KMS-11 (cell line): ENCODE measurements around the gene SPDYE18.
"Not testable (repeated sequence)": the region's sequence is repeated elsewhere in the genome, so short reads cannot be mapped to it uniquely, and the experiment has no call there.

Experiments used
- H2AFZ ChIP-seq: fragments of 200-600 bp; sonication (generic); 2 replicates; pipeline ENCODE4 v1.6.1; 2016; ENCODE audit warnings: antibody characterized with exemption, mixed run types, low read depth
- H3K27ac ChIP-seq: fragments of 200-600 bp; sonication (generic); 2 replicates; pipeline ENCODE4 v1.6.1; 2016; ENCODE audit warnings: mild to moderate bottlenecking, mixed run types
- H3K27me3 ChIP-seq: fragments of 200-600 bp; sonication (generic); 2 replicates; pipeline ENCODE4 v1.6.1; 2017; ENCODE audit warnings: mild to moderate bottlenecking, low read depth, mixed run types, moderate library complexity; ENCODE audit not compliant: insufficient read depth
- H3K36me3 ChIP-seq: fragments of 200-600 bp; sonication (generic); 2 replicates; pipeline ENCODE4 v1.6.1; 2017; ENCODE audit warnings: mild to moderate bottlenecking, mixed run types; ENCODE audit not compliant: insufficient read depth
- H3K4me1 ChIP-seq: fragments of 200-600 bp; sonication (generic); 2 replicates; pipeline ENCODE4 v1.6.1; 2016; ENCODE audit warnings: mild to moderate bottlenecking, low read depth, mixed run types; ENCODE audit not compliant: poor library complexity, severe bottlenecking
- H3K4me2 ChIP-seq: fragments of 200-600 bp; sonication (generic); 2 replicates; pipeline ENCODE4 v1.7.0; 2016; ENCODE audit warnings: mild to moderate bottlenecking, mixed run types
- H3K4me3 ChIP-seq: fragments of 200-600 bp; sonication (generic); IDR thresholded peaks from 2 replicates; pipeline ENCODE4 v1.6.1; 2017; ENCODE audit warnings: low read depth, low read length, mixed read lengths; ENCODE audit not compliant: insufficient read depth
- H3K79me2 ChIP-seq: fragments of 200-600 bp; sonication (generic); 2 replicates; pipeline ENCODE4 v1.6.1; 2016; ENCODE audit warnings: low read depth, mixed run types; ENCODE audit not compliant: insufficient read depth
- H3K9ac ChIP-seq: fragments of 200-600 bp; sonication (generic); 2 replicates; pipeline ENCODE4 v1.6.1; 2016; ENCODE audit warnings: mild to moderate bottlenecking, mixed run types
- H4K20me1 ChIP-seq: fragments of 200-600 bp; sonication (generic); 2 replicates; pipeline ENCODE4 v1.6.1; 2016; ENCODE audit warnings: mild to moderate bottlenecking, mixed run types; ENCODE audit not compliant: insufficient read depth

The SPDYE18 gene

GRCh38 chr7:77079112-77079511 lies 16.8 kb upstream of the SPDYE18 start:
- H3K36me3 ChIP-seq, H4K20me1 ChIP-seq, H3K9ac ChIP-seq, H3K27me3 ChIP-seq, H3K4me1 ChIP-seq, H3K27ac ChIP-seq, H2AFZ ChIP-seq, H3K4me3 ChIP-seq, H3K79me2 ChIP-seq, H3K4me2 ChIP-seq: not testable (repeated sequence)

GRCh38 chr7:77077060-77077459 lies 14.7 kb upstream of the SPDYE18 start:
- H3K27me3 ChIP-seq, H4K20me1 ChIP-seq, H3K9ac ChIP-seq, H3K4me1 ChIP-seq, H3K4me3 ChIP-seq, H2AFZ ChIP-seq, H3K27ac ChIP-seq, H3K4me2 ChIP-seq, H3K36me3 ChIP-seq, H3K79me2 ChIP-seq: not testable (repeated sequence)

- not testable (repeated sequence) for H3K27me3 ChIP-seq, H3K4me3 ChIP-seq, H3K4me1 ChIP-seq, H3K9ac ChIP-seq, H3K27ac ChIP-seq, H4K20me1 ChIP-seq, H3K36me3 ChIP-seq, H2AFZ ChIP-seq, H3K4me2 ChIP-seq, H3K79me2 ChIP-seq
These were observed 12.5 kb upstream of the SPDYE18 start for GRCh38 chr7:77074786-77075396.

GRCh38 chr7:77071108-77071507 lies 8.8 kb upstream of the SPDYE18 start:
- not testable (repeated sequence) for H3K36me3 ChIP-seq, H3K4me3 ChIP-seq, H3K27ac ChIP-seq, H3K27me3 ChIP-seq, H3K9ac ChIP-seq, H4K20me1 ChIP-seq, H3K4me2 ChIP-seq, H3K79me2 ChIP-seq, H3K4me1 ChIP-seq, H2AFZ ChIP-seq

- H3K4me1 ChIP-seq, H3K9ac ChIP-seq, H4K20me1 ChIP-seq, H3K27me3 ChIP-seq, H3K36me3 ChIP-seq, H3K4me2 ChIP-seq, H3K79me2 ChIP-seq, H3K4me3 ChIP-seq, H2AFZ ChIP-seq, H3K27ac ChIP-seq: not testable (repeated sequence)
These were observed 3.5 kb upstream of the SPDYE18 start for GRCh38 chr7:77065869-77066268.

- not testable (repeated sequence) for H3K4me2 ChIP-seq, H3K4me3 ChIP-seq, H3K27ac ChIP-seq, H3K9ac ChIP-seq, H3K36me3 ChIP-seq, H3K4me1 ChIP-seq, H3K27me3 ChIP-seq, H4K20me1 ChIP-seq, H3K79me2 ChIP-seq, H2AFZ ChIP-seq
These were observed 1.4 kb upstream of the SPDYE18 start for GRCh38 chr7:77063732-77064131.

GRCh38 chr7:77032261-77032660 lies 30.1 kb downstream of the SPDYE18 start, which contains the start of gene SPDYE17:
TSS of gene SPDYE17 (minus strand) at chr7:77032361. CDS start at chr7:77030570, 1,791 bp downstream.
- H3K9ac ChIP-seq, H3K79me2 ChIP-seq, H3K27ac ChIP-seq, H3K36me3 ChIP-seq, H3K4me1 ChIP-seq, H3K4me2 ChIP-seq, H4K20me1 ChIP-seq, H3K27me3 ChIP-seq, H3K4me3 ChIP-seq, H2AFZ ChIP-seq: not testable (repeated sequence)

GRCh38 chr7:77026349-77026748 lies 36.0 kb downstream of the SPDYE18 start:
- H2AFZ ChIP-seq, H3K4me3 ChIP-seq, H3K36me3 ChIP-seq, H3K9ac ChIP-seq, H3K4me2 ChIP-seq, H3K27me3 ChIP-seq, H3K79me2 ChIP-seq, H3K4me1 ChIP-seq, H3K27ac ChIP-seq, H4K20me1 ChIP-seq: not testable (repeated sequence)

- H4K20me1 ChIP-seq, H3K79me2 ChIP-seq, H3K9ac ChIP-seq, H3K27me3 ChIP-seq, H3K4me3 ChIP-seq, H3K36me3 ChIP-seq, H3K4me2 ChIP-seq, H3K27ac ChIP-seq, H2AFZ ChIP-seq: not testable (repeated sequence)
- H3K4me1 ChIP-seq = peaks cover 20% of the 10 kb centered on the region
These were observed 52.2 kb downstream of the SPDYE18 start for GRCh38 chr7:77010074-77010680.

GRCh38 chr7:77008000-77008399 lies 54.4 kb downstream of the SPDYE18 start:
- Histone ChIP-seq H3K4me1 (peaks cover 20% of the 10 kb centered on the region), H3K9ac (peak overlapping the region; percentile 59; the same call in 1 of the 2 replicates), H2AFZ (peak overlapping the region; percentile 59; the same call in 1 of the 2 replicates), H3K4me2 (peak overlapping the region; percentile 57; the same call in 1 of the 2 replicates), H3K27ac (peak overlapping the region; percentile 94)
- H3K36me3 ChIP-seq, H3K27me3 ChIP-seq, H4K20me1 ChIP-seq, H3K79me2 ChIP-seq, H3K4me3 ChIP-seq: not testable (repeated sequence)
